MG63 (cell line): ENCODE data around the gene GRN. TPM values are rescaled to one million over a fixed set of nuclear protein-coding genes. Genes with fewer than 3 reads are reported as not detected.
"Not testable (repeated sequence)": the region's sequence is repeated elsewhere in the genome, so short reads cannot be mapped to it uniquely, and the experiment has no call there.

ENCODE experiments used
- DNase-seq: peaks from one replicate; pipeline ENCODE4 v3.0.0-alpha.2; 2020
- H3K27me3 ChIP-seq: fragments of 250-450 bp; sonication (Bioruptor Pico); 2 replicates; pipeline ENCODE4 v1.5.1; 2020; ENCODE audit warnings: mild to moderate bottlenecking, moderate library complexity
- H3K36me3 ChIP-seq: fragments of 250-450 bp; sonication (Bioruptor Pico); 2 replicates; pipeline ENCODE4 v1.5.1; 2020; ENCODE audit warnings: mild to moderate bottlenecking, moderate library complexity
- H3K4me3 ChIP-seq: fragments of 250-450 bp; sonication (Bioruptor Pico); 2 replicates; pipeline ENCODE4 v1.5.1; 2020; ENCODE audit warnings: mild to moderate bottlenecking, moderate library complexity
- H3K9me3 ChIP-seq: fragments of 250-450 bp; sonication (Bioruptor Pico); 2 replicates; pipeline ENCODE4 v1.5.1; 2020; ENCODE audit warnings: mild to moderate bottlenecking, moderate library complexity
- total RNA-seq: library from RNA; depleted of rRNA; stranded (reverse); fragments of >200 nt; shearing (Covaris generic); gene quantifications from 2 replicates; pipeline ENCODE4 v1.2.3, GENCODE V29; 2014; ENCODE audit warnings: low replicate concordance

Gene GRN
- total RNA-seq, 1 experiment from 2014 or later = 109 TPM

DNA sequence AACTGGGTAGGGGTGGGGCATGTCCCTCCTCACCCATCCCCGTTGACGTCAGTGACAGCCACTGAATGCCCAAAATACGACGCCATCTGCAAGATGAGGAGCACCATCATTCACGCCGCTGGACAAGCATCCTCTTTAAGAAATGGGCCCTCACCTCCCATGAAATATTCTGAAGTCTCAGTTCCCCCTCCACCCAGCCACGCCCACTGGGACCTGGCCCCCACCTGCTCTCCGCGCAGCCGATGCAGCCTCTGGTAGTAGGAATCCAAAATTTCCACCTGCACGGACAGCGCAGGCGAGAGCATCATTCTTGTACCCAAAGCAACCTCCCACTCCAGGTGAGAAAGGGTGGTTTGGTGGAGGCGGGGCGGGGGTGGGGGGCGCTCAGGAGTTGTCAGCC lies 38.8 kb downstream of the GRN start:
- H3K27me3 ChIP-seq = peaks cover 21% of the 10 kb centered on the region
- H3K4me3 ChIP-seq = no peak overlapping the region
- no peak for DNase-seq
- H3K9me3 ChIP-seq = no peaks in the 10 kb centered on the region
- H3K36me3 ChIP-seq = no peaks in the 10 kb centered on the region

DNA sequence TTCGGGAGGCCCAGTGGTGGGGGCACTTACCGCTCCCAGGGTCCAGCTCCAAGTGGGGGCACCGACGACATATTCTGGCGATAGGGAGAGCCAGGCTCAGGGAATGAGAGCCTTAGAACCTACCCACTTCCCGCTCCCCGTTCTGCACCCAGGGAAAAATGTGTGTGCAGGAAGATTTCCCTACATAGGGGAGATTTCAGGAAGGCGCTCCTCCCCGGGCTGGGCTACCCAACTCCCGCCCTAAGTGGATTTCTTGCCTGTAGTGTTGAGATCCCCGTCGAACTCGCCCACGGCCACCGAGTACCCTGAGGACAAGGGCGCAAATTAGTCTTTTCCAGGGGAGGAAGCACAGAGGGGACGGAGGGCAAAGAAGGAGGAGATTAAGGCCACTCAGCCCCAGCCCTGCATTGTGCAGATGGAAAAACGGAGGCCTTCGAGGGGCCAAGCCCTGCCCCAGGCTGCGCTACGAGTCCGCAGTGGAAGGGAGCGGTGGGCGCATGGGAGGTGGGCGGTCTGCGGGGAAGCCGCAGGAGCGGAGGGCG lies 39.2 kb downstream of the GRN start:
- Histone ChIP-seq H3K27me3 (peaks cover 21% of the 10 kb centered on the region), H3K4me3 (no peak overlapping the region), H3K9me3 (no peaks in the 10 kb centered on the region), H3K36me3 (no peaks in the 10 kb centered on the region)
- no peak for DNase-seq

DNA sequence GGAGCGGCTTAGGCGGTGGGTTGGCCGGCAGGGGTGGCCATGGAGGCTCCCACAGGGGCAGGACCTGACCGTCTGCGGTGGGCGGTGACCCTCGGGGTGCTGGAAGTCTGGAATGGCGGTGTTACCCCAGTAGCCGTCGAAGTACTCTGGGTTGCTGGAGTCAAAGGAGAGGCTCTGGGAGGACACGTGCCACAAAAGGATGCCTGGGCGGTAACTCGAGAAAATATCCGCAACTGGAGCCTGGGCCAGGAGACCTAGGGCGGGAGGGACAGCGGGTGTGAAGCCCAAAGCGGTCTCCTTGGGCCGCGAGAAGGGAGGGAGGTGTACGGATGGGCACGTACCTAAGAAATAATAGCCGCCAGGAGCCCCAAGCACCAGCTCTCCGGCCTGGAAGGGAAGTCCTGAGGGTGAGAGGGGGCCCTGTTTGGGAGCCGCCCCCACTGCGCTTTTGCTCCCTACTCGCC lies 39.8 kb downstream of the GRN start:
- Histone ChIP-seq H3K4me3 (peak overlapping the region; percentile 40), H3K9me3 (no peaks in the 10 kb centered on the region), H3K27me3 (peaks cover 21% of the 10 kb centered on the region), H3K36me3 (no peaks in the 10 kb centered on the region)
- DNase-seq = no peak

DNA sequence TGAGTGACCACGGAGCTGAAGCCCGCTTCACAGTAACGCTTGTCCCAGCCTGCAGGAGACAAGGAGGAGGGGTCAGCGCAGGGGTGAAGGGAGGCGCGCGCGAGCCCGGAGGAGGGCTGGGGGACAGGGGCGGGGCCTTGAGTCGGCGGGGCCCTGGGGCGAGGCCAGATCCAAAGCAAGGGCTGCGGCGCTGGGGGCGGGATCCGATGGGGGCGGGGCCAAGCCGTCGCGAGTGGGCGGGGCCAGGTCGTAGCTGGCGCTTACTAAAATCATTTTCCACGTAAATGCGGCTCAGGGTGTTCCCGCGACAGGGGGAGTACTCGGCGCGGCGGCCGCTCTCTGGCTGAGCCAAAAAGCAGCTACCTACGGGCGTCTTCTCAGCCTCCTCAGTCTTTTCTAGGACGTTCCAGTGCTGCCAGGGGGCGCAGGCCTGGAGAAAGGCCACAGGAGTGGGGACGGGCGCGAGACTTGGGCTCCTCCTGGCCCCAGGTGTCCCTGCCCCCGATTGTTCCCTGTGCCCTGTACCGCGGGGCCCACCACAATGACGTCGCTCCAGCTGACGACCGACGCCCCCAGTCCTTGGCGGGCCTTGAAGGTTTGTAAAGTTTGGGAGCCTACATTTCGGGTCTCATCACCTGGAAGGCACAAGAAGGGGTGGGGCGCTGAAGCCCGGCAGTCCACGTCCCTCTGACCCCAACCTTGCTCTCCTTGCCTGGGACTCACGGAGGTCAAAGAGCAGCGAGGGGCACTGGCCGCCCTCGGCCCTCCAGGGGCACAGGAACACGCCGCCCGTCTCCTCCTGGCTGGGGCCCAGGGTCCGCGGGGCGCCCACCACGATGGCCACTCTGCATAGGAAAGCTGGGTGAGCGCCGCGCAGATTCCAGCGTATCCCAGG lies 40.4 kb downstream of the GRN start:
- peak; percentile 62 for DNase-seq
- Histone ChIP-seq H3K9me3 (no peaks in the 10 kb centered on the region), H3K4me3 (peak overlapping the region; percentile 40), H3K27me3 (peaks cover 21% of the 10 kb centered on the region), H3K36me3 (no peaks in the 10 kb centered on the region)

DNA sequence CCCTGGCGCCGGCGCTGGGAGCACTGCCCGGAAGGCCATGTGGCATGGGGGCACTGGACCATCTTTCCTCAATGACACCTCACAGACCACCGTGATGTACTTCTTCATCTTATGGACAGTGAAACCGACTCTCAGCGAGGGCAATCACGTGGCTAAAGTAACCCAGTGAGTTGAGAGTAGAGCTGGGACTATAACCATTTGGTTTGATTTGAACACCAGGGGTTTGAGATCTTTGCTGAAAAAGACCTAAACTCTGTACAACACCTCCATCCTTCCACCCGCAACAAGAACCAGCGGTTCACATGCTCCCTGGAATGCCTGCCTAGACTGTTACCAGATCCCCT lies 41.1 kb downstream of the GRN start:
- Histone ChIP-seq H3K9me3 (no peaks in the 10 kb centered on the region), H3K4me3 (no peak overlapping the region), H3K27me3 (peaks cover 21% of the 10 kb centered on the region), H3K36me3 (no peaks in the 10 kb centered on the region)
- no peak for DNase-seq

DNA sequence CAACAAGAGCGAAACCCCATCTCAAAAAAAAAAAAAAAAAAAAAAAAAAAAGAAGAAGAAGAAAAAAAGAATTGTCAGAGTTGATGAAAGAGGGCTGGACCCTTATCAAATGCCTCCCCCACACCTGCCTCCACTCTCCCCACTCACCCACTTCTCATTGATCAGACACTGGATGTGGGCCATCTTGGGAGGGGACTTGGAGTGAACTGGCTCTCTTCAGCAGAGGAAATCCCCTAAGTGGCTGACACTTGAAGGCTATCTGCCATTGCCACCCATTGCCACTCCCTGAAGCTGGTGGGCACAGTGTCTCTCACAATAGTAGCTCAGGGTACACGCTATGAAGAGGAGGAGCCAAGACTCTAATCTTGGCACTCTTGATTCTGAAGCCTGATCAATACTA lies 42.7 kb downstream of the GRN start:
- Histone ChIP-seq H3K36me3 (no peaks in the 10 kb centered on the region), H3K4me3 (no peak overlapping the region), H3K9me3 (no peaks in the 10 kb centered on the region), H3K27me3 (peaks cover 13% of the 10 kb centered on the region)
- DNase-seq = no peak

DNA sequence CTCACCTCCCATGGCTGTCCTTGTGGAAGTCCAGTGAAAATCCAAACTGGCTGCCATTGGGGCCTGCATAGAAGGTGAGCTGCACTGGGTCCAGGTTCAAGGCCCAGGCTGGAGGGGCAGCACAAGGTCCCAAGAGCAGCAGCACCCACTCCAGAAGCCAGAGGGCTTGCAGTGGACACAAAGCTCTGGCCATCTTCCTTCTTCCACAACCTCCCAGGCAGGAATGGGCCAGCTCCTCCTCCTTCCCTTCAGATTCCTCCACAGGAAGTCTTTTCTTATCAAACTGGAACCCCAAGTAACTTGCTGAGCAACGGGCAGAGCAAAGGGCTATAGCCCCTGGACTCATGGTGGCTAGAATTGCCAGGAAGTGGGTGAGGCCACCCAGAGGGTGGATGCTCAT lies 44.2 kb downstream of the GRN start, which contains the start of gene ITGA2B:
Gene ITGA2B (minus strand): TSS at position 369 of the 400 bp plus-strand sequence. CDS start 176 bp downstream, at position 193.
- DNase-seq = no peak
- no peaks in the 10 kb centered on the region for H3K9me3 ChIP-seq
- H3K36me3 ChIP-seq = no peaks in the 10 kb centered on the region
- no peak within 1 kb of the TSS for H3K4me3 ChIP-seq
- H3K27me3 ChIP-seq = peaks cover 12% of the 10 kb centered on the region

DNA sequence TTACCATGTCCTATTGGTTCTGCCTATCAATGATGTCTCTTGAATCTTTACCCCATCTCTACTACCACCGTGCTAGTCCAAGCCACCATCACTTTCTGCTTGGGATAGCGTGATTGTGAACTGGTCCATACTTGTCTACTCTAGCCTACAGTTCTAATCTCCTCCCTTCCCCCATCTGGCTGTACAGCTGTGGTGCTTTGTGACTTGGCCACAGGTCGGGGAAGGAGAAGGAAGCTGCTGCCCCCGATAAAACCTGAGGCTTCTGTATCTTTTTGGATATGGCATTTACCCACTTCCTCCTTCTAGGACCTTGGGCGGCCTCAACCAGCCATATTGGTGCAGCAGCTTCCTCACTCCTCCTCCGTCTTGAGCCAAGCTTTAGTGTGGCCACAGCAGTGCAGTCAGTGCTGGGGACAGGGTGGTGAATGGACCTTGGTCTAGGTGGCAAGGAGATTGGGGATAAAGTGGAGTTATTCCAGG lies 44.7 kb downstream of the GRN start:
- no peaks in the 10 kb centered on the region for H3K9me3 ChIP-seq
- no peaks in the 10 kb centered on the region for H3K36me3 ChIP-seq
- peaks cover 7% of the 10 kb centered on the region for H3K27me3 ChIP-seq
- no peak for DNase-seq
- no peak overlapping the region for H3K4me3 ChIP-seq

DNA sequence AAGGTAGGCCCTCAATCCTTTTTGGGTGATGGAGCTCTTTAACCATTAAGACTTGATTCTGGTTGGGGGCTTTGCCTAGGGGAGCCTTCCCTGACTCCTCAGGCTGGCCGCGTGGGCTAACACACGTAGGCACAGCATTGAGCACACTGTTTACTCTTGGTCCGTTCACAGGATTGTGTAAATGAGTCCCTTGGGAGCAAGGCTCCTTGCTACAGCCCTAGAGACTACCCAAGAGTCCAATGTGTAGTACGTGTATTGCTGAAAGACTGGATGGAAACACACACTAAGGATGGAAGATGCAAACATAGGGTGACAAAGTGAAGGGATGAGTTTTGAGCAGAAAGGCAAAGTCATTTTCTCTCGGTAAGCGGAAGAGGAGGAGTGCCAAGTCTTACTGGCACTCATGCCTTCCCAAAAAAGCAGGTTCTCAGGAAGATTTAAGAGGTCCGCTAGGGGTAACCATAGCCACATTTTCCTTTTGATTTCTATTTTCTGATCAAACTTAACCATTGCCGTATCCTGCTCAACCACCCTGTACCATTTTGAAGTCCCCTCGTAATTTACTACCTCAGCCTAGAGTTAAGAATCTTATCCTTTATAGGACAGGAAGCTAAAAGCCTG lies 45.3 kb downstream of the GRN start:
- H3K36me3 ChIP-seq = peaks cover 4% of the 10 kb centered on the region; the same call in 1 of the 2 replicates
- no peak for DNase-seq
- no peak overlapping the region for H3K4me3 ChIP-seq
- peaks cover 3% of the 10 kb centered on the region for H3K27me3 ChIP-seq
- no peaks in the 10 kb centered on the region for H3K9me3 ChIP-seq

DNA sequence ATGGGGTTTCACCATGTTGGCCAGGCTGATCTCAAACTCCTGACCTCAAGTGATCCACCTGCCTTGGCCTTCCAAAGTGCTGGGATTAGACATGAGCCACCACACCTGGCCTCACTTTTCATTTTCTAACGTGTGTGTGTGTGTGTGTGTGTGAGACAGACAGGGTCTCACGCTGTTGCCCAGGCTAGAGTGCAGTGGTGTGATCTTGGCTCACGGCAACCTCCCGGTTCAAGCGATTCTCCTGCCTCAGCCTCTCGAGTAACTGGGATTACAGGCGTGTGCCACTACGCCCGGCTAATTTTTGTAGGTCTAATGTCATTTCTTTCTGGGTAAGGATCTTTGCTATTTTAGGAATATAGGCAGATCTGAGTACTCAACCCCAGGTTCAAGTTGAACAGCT lies 49.0 kb downstream of the GRN start:
- peaks cover 35% of the 10 kb centered on the region for H3K36me3 ChIP-seq
- H3K27me3 ChIP-seq, H3K9me3 ChIP-seq, H3K4me3 ChIP-seq, DNase-seq: not testable (repeated sequence)

DNA sequence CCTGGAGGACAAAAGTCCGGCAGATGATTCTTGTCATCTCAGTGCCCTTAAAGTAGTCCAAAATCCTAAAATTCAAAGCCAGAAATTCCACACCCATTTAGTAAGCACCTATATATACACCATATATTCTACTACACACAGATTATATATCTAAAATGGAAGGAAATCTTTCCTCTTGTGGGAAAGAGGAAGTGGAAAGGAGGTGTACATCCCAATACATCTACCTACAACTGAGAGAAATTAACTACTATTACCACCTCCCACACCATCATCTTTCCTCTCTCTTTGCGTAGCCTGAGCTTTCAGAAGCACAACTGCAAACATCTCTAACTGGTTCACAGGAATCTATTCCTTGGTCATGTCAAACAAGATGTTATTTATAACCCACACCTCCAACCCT lies 49.7 kb downstream of the GRN start:
- no peaks in the 10 kb centered on the region for H3K9me3 ChIP-seq
- no peak overlapping the region for H3K4me3 ChIP-seq
- H3K36me3 ChIP-seq = peaks cover 42% of the 10 kb centered on the region
- no peaks in the 10 kb centered on the region for H3K27me3 ChIP-seq
- no peak for DNase-seq

DNA sequence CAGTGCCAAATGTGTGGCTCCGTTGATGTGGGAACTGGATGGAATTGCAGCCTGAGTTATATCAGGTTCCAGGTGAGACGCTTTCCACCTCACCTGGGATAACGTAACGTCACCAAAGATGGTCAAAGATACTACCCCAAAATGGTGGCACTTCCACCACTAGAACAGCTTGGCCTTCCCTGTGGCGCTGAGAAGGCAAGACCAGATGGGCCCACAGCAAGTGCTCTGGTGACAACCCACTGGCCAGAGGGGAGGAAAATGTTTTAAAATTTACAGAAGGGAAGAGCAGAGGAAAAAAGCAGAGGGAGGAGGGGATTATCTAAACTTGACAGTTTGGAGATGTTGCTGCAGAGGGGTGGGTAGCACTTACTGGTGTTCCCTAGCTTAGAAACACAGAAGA lies 51.8 kb downstream of the GRN start:
- H3K27me3 ChIP-seq = no peaks in the 10 kb centered on the region
- no peak for DNase-seq

DNA sequence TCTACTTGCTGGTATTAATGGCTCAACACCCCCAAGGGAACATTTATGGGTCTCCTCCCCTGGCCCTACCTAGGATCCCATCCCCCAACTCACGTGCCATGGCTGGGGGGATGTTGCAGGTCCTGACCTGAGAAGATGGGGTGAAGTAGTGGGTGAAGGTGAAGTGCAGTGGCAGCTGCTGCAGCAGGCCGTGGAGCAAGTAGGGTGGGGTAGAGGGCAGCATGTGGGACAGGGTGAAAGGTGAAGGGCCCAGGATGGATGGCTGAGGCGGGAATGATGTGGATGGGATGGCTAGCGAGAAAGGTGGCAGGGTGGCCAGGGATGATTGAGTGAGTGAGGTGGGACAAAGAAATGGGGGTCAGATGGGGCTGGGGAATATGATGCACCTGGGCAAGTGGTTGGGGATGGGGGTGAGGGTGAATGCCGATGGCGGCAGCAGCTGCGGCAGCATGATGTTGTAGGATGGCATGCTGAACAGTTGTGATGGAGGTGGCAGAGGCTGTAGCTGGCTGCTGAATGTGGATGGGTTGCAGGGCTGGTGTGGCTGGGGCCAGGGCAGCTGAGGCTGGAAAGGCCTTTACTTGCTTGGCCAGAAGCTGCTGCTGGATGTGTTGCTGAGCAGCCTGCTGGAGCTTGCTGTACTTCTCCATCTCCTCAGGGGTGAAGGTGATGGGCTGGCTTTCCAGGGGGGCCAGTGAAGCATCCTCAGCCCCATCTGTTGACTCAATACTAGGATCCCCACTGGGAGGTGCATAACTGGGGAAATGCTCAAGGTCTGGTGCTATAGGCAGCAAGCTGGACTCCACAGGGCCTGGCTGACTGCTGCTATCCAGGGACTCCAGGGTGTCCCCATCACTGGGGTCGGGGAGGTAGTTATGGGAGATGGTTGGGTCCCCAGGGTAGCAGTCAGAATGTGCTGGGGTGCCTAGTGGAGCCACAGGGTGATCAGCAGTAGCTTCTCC lies 52.7 kb downstream of the GRN start:
- no peak for DNase-seq
- Histone ChIP-seq H3K9me3 (no peaks in the 10 kb centered on the region), H3K36me3 (peaks cover 64% of the 10 kb centered on the region), H3K27me3 (no peaks in the 10 kb centered on the region), H3K4me3 (no peak overlapping the region)

More for the DNA sequence above, 51.8 kb downstream of the GRN start:
- Histone ChIP-seq H3K4me3 (no peak overlapping the region), H3K36me3 (peaks cover 59% of the 10 kb centered on the region), H3K9me3 (no peaks in the 10 kb centered on the region)

DNA sequence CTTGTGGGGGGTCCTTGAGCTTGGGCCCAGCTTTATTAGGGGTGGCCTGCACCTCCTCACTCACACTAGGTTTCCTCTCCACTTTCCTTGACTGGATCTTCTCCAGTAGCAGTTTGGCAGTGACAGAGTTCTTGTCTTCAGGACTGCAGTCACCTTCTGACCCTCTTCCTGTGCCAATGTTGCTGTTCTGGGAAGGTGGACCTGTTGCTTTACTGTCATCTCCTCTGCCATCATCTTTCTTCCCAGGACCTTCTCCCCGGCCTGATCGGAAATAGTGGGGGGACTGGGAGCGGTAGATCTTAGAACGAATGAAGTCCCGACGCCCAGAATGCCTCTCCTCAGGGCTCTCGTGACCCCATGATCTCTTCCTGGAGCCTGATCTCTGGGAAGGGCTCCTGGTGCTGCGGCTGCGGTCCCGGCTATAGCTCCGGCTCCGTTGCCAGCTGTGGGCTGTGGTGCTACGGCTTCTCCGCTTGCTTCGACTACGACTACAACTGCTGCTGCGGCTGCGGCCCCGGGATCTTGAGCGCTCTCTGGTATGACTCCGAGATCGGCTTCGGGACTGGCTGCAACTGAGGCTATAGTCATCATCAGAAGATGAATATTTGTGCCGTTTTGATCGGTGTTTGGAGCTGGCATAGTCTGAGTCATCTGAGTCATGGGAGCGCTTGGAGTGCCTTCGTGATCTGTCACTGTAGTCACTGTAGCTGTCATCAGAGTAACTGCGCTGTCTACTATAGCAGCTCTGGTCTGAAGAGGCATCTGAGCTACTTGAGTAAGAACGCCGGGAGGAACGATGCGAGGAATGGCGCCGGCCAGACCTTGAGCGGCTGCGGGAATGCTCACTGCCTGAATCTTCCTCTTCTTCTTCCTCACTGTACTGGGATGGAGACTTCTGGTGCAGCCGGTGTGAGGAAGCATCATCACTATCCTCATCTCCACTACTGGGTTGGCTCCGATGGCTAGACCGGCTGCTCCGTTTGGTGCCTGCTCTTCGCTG lies 53.9 kb downstream of the GRN start:
- no peaks in the 10 kb centered on the region for H3K27me3 ChIP-seq
- DNase-seq = no peak
- H3K4me3 ChIP-seq = no peak overlapping the region
- no peaks in the 10 kb centered on the region for H3K9me3 ChIP-seq
- peaks cover 64% of the 10 kb centered on the region for H3K36me3 ChIP-seq

DNA sequence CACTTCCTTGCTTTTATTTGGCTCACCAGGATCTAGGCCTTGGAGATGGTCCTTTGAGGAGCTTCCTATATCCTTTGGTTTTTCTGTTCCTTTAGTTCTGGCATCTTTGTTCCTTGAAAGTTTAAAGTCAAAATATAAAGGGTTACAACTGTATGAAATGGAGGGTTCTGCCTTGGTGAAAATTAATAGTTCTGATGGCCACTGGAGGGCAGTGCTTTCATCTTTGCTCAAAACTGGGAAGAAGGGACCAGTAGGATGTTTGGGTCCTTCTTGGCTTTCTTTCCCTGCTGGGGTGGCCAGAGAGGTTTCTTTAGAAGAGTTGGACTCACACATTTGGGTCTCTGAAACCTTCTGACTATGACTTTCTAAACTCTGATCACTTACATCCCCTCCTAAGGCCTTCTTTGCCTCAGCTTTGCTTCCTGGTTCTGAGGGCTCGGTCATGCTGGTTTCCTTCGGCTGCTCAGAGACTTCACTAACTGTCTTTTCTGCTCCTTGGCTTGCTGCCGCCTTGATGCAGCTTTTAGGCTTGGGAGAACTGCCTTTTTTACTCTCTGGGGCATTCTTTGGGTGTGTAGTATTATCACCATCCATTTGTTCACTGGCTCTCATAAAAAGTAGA lies 55.2 kb downstream of the GRN start:
- no peaks in the 10 kb centered on the region for H3K27me3 ChIP-seq
- peaks cover 65% of the 10 kb centered on the region for H3K36me3 ChIP-seq
- DNase-seq = no peak
- no peaks in the 10 kb centered on the region for H3K9me3 ChIP-seq
- no peak overlapping the region for H3K4me3 ChIP-seq
